Measurements from ENCODE around the gene DNAJC21.

GRCh38 chr5:34900652-34901051 is 28.7 kb upstream of the DNAJC21 start:
- TF ChIP-seq CTCF (conservative IDR thresholded peaks at IDR 0.05; ENCODE audit: low read depth, low read length) = no peak
- TF ChIP-seq EZH2 (IDR thresholded peaks at IDR 0.05; ENCODE audit: low read length, unreplicated experiment) = no peak
- TF ChIP-seq EZH2phosphoT487 (IDR thresholded peaks at IDR 0.05; ENCODE audit: borderline replicate concordance, low read length) = no peak
